Measurements from ENCODE around the gene GREB1L.

Gene GREB1L

DNA sequence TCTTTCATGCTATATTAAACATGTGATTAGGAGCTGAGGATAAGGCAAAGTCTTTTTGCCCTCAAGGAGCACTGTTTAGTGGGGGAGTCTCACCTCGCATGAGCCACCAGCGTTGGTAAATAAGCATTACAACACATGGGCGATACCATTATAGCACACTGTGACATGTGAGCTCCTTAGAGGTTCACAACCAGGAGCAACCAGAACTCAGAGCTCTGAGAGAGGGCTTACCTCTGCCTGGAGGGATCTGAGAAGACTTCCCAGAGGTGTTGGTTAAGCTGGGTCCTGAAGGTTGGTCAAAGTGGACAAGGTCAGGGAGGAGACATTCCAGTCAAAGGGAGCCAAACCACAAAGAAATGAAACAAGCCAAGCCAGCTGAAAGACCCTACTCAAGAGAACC, 199.6 kb downstream of the GREB1L start:
- H3K4me3 ChIP-seq (ENCODE audit: low read length) = no peak overlapping the region
- no peak for DNase-seq (ENCODE audit: low read depth)
- TF ChIP-seq, protein P1, sequence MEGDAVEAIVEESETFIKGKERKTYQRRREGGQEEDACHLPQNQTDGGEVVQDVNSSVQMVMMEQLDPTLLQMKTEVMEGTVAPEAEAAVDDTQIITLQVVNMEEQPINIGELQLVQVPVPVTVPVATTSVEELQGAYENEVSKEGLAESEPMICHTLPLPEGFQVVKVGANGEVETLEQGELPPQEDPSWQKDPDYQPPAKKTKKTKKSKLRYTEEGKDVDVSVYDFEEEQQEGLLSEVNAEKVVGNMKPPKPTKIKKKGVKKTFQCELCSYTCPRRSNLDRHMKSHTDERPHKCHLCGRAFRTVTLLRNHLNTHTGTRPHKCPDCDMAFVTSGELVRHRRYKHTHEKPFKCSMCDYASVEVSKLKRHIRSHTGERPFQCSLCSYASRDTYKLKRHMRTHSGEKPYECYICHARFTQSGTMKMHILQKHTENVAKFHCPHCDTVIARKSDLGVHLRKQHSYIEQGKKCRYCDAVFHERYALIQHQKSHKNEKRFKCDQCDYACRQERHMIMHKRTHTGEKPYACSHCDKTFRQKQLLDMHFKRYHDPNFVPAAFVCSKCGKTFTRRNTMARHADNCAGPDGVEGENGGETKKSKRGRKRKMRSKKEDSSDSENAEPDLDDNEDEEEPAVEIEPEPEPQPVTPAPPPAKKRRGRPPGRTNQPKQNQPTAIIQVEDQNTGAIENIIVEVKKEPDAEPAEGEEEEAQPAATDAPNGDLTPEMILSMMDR (conservative IDR thresholded peaks at IDR 0.05; ENCODE audit: low read depth, low read length) = no peak

DNA sequence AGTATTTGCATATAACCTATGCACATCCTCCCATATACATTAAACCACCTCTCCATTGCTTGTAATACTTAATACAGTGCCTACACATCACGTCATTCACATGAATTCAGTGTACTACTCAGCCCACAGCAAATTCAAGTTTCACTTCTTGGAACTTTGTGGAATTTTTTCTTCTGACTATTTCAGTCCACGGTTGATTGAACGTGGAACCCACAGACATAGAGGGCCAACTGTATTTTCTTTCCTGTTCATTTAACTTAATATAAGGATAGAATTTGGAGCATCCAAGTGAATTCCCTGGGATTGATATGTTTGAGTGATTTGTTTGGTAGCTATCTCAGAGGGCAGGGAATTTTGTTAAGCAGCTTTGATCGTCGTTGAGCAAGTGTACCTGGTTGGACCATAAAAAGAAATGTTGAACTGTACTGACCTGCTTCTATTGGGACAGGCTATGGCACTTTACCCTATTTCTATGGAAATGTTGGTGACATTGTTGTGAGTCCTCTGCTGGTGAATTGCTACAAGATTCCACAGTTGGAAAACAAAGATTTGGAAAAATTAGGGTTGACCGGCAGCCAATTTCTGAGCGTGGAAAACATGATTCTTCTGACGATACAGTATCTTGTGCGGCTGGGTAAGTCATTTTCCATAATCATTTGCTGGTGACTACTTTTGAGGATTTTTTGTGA, 201.9 kb downstream of the GREB1L start:
- H3K4me3 ChIP-seq (ENCODE audit: low read length) = no peak overlapping the region
- TF ChIP-seq, protein P1 (conservative IDR thresholded peaks at IDR 0.05; ENCODE audit: low read depth, low read length) = no peak
- no peak for DNase-seq (ENCODE audit: low read depth)

DNA sequence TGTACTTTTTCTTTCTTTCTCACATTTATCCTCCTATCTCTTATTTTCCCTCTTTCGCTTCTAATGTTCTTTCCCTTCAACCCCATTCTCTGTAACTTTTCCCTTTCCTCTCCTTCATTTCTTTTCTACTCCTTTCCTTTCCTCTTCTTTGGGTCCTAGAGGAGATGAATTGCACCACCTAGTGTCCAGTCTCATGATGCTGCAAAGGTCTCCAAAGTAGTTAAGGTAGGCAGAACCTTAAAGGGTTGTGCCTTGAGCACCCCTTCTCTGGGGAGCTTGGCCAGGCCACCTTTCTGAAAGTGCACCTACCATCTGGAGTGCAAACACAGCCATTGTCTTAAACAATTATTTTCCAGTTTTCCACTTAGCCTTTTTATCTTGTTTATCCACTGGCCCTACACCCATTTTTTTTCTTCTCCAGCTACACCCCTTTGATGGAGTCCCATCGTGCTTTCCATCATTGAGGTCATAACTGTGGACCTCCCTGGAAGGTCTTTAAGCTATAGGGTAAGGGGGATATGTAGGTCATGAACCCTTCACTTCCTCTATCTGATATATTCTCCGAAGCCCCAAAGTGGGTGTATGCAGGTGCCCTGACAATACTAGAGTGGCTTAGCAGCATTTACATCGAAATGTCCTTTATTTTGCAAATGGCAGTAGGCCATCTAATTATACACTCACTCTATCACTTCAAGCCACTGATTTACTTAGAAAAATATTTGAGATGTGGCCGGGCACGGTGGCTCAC, 202.6 kb downstream of the GREB1L start:
- H3K4me3 ChIP-seq (ENCODE audit: low read length) = no peak overlapping the region
- TF ChIP-seq, protein P1 (conservative IDR thresholded peaks at IDR 0.05; ENCODE audit: low read depth, low read length) = peak; percentile 86
- DNase-seq (ENCODE audit: low read depth) = no peak

DNA sequence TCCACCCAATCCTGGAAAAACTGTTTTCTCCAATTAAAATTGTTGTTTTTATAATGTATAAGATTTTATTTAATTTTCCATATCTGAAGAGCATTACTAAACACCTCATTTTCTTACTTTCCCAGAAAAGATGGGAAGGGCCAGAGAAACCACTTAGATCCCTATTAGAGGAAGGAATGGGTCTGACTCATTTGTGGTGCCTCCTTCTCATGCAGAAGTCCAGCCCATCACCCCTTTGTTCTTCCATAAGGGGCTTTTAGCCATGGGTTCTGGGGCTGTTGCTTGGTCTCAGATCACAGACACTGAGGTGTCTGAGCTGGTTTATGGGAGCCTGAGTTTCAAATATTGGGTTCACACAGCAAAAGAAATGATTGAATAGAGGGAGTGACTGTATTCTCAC, 206.3 kb downstream of the GREB1L start:
- DNase-seq (ENCODE audit: low read depth) = no peak
- H3K4me3 ChIP-seq (ENCODE audit: low read length) = no peak overlapping the region

DNA sequence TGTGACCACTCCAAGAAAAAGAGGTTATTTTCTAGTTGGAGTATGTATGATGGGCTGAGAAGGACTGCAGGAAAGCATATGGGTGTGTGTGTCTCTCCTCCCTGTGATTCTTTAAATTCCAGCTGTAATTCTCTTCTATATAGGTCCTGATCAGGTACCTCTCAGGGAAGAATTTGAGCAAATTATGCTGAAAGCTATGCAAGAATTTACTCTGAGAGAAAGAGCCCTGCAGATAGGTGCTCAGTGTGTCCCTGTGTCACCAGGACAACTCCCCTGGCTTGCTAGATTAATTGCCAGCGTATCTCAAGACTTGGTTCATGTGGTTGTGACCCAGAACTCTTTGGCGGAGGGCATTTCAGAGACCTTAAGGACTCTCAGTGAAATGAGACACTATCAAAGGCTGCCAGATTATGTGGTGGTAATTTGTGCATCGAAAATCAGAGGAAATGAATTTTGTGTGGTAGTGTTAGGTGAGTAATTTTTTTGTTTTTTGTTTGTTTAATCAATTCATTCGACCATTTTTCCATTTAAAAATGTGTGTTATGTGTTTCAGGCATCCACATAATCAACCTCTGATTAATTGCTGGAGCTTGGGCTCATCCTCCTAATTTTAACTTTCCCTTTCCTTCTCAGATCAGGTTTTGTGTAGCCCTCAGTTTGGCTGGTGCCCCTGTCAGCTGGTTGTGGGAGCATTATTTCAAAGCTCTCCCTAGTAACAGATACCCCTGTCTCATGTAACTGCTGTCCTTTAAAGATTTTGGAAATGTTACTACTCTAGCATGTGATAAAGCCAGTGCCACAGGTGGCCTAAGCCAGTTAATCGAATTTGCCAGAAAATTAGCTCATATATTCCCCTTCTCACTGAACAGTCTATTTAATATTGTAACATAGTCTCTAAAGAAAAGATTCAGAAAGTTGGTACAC, 207.6 kb downstream of the GREB1L start:
- H3K4me3 ChIP-seq (ENCODE audit: low read length) = no peak overlapping the region
- DNase-seq (ENCODE audit: low read depth) = no peak
- TF ChIP-seq, protein P1 (conservative IDR thresholded peaks at IDR 0.05; ENCODE audit: low read depth, low read length) = no peak

More for the DNA sequence above, 206.3 kb downstream of the GREB1L start:
- TF ChIP-seq, protein P1 (conservative IDR thresholded peaks at IDR 0.05; ENCODE audit: low read depth, low read length) = no peak

DNA sequence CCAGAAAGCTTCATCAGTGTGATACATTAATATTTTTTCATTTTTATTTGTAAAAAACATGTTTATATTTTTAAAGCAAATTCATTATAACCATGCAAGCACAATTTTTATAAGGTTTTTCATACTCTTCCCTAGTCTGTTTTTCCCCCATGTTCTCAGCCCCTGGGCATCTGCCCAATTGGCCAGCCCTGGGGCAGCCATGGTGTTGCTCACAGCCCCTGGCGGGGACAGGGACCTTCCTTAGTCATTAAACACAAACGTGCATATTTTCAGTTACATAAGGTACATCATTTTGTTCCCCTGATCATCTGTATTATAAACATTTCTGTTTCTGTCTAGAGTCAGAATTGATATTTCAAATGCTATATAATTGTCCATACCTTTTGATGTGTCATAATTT, 208.5 kb downstream of the GREB1L start:
- TF ChIP-seq, protein P1 (conservative IDR thresholded peaks at IDR 0.05; ENCODE audit: low read depth, low read length) = no peak
- no peak for DNase-seq (ENCODE audit: low read depth)
- no peak overlapping the region for H3K4me3 ChIP-seq (ENCODE audit: low read length)

All from retinal pigment epithelial cell (primary cell).